ENCODE data around the gene TJP2.

DNA sequence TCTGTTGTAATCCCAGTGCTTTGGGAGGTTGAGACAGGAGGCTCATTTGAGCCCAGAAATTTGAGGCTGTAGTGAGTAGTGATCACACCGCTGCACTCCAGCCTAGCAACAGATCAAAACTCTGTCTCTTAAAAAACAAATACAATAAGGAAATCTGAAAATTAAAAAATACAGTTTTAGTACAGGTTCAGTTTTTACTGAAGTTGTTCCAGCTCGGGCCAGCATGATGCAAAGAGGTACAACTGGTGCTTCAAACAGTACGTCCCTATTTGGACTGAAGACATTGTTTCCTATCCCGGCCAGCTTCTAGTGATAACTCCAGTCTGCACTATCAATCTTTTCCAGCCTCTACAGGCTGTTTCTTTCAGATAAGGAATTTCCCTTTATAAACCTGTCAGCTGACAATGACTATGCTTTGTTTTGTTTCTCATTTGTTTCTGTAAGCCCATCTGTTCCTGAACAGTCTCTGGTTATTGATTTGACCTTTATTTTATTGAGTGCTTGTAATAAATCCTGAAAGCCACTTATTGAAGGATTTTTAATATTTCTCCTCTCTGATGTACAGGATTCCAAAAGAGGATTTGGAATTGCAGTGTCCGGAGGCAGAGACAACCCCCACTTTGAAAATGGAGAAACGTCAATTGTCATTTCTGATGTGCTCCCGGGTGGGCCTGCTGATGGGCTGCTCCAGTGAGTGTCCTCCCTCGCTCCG, 41.9 kb downstream of the TJP2 start:
- TF ChIP-seq RBBP5 (conservative IDR thresholded peaks at IDR 0.05): no peak
- TF ChIP-seq, protein P1, sequence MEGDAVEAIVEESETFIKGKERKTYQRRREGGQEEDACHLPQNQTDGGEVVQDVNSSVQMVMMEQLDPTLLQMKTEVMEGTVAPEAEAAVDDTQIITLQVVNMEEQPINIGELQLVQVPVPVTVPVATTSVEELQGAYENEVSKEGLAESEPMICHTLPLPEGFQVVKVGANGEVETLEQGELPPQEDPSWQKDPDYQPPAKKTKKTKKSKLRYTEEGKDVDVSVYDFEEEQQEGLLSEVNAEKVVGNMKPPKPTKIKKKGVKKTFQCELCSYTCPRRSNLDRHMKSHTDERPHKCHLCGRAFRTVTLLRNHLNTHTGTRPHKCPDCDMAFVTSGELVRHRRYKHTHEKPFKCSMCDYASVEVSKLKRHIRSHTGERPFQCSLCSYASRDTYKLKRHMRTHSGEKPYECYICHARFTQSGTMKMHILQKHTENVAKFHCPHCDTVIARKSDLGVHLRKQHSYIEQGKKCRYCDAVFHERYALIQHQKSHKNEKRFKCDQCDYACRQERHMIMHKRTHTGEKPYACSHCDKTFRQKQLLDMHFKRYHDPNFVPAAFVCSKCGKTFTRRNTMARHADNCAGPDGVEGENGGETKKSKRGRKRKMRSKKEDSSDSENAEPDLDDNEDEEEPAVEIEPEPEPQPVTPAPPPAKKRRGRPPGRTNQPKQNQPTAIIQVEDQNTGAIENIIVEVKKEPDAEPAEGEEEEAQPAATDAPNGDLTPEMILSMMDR (IDR thresholded peaks at IDR 0.05 in 2 of 3, conservative IDR thresholded peaks at IDR 0.05 in 1 of 3; ENCODE audit: control insufficient read depth in 2 of 3, extremely low read depth in 1 of 3, insufficient read depth in 1 of 3, low read depth in 3 of 3, low read length in 3 of 3): no peak

Data from GM12878 (cell line).